Neuronal stem cell (in vitro differentiated cells): ENCODE results near the gene ABCA7.

Experiments used
- DNase-seq: peaks from one replicate; pipeline ENCODE4 v3.0.0-alpha.2; 2013; ENCODE audit warnings: low spot score
- H2AFZ ChIP-seq: one replicate; pipeline ENCODE4 v1.6.1; 2013; ENCODE audit warnings: mild to moderate bottlenecking, low read length, inconsistent platforms
- H2AK5ac ChIP-seq: 2 replicates; pipeline ENCODE4 v1.6.1; 2013; ENCODE audit warnings: low read depth, mild to moderate bottlenecking, inconsistent platforms, low read length, moderate library complexity, mixed read lengths
- H2BK120ac ChIP-seq: 2 replicates; pipeline ENCODE4 v1.6.1; 2013; ENCODE audit warnings: low read depth, mild to moderate bottlenecking, inconsistent platforms, low read length, moderate library complexity, mixed read lengths
- H2BK12ac ChIP-seq: one replicate; pipeline ENCODE4 v1.6.1; 2013; ENCODE audit warnings: low read length, inconsistent platforms
- H2BK15ac ChIP-seq: 2 replicates; pipeline ENCODE4 v1.6.1; 2013; ENCODE audit warnings: mild to moderate bottlenecking, low read length, inconsistent platforms, mixed read lengths
- H2BK5ac ChIP-seq: one replicate; pipeline ENCODE4 v1.6.1; 2013; ENCODE audit warnings: inconsistent platforms, mild to moderate bottlenecking, low read length, moderate library complexity
- H3K14ac ChIP-seq: one replicate; pipeline ENCODE4 v1.6.1; 2013; ENCODE audit warnings: low read length, inconsistent platforms
- H3K18ac ChIP-seq: 2 replicates; pipeline ENCODE4 v1.6.1; 2013; ENCODE audit warnings: low read length, inconsistent platforms
- H3K23ac ChIP-seq: 2 replicates; pipeline ENCODE4 v1.6.1; 2013; ENCODE audit warnings: low read depth, mild to moderate bottlenecking, mixed read lengths, low read length, inconsistent platforms; ENCODE audit not compliant: poor library complexity
- H3K27ac ChIP-seq: replicated peaks from 3 replicates; pipeline ENCODE4 v1.5.1; 2013; ENCODE audit warnings: low read length, inconsistent platforms
- H3K27me3 ChIP-seq, 3 experiments: 2 replicates each; pipeline ENCODE4 v1.6.1; 2013; ENCODE audit warnings: low read length in 3 of 3, mild to moderate bottlenecking in 2 of 3, inconsistent platforms in 1 of 3, low read depth in 1 of 3, mixed read lengths in 1 of 3, moderate library complexity in 1 of 3; ENCODE audit not compliant: control insufficient read depth in 3 of 3, insufficient read depth in 3 of 3
- H3K36me3 ChIP-seq, 2 donors: replicated peaks in 1 of 2; 2 replicates each; pipeline ENCODE4 v1.6.1; 2013; ENCODE audit warnings: low read length in 2 of 2; ENCODE audit not compliant: control insufficient read depth in 2 of 2, insufficient read depth in 2 of 2
- H3K4ac ChIP-seq: 2 replicates; pipeline ENCODE4 v1.6.1; 2013; ENCODE audit warnings: inconsistent platforms, mild to moderate bottlenecking, low read length, moderate library complexity
- H3K4me1 ChIP-seq, 2 donors: 1 replicate in 1 of 2; 2 replicates in 1 of 2; pipeline ENCODE4 v1.6.1; 2013; ENCODE audit warnings: low read length in 2 of 2, low read depth in 1 of 2; ENCODE audit not compliant: control insufficient read depth in 2 of 2, insufficient read depth in 1 of 2
- H3K4me2 ChIP-seq: one replicate; pipeline ENCODE4 v1.6.1; 2013; ENCODE audit warnings: mild to moderate bottlenecking, low read length, inconsistent platforms; ENCODE audit not compliant: insufficient read depth, poor library complexity, severe bottlenecking
- H3K4me3 ChIP-seq, 2 donors: 2 replicates each; pipeline ENCODE4 v1.5.1; 2013; ENCODE audit warnings: low read length in 2 of 2, mild to moderate bottlenecking in 2 of 2, inconsistent platforms in 1 of 2, moderate library complexity in 1 of 2
- H3K79me1 ChIP-seq: one replicate; pipeline ENCODE4 v1.6.1; 2013; ENCODE audit warnings: low read depth, mild to moderate bottlenecking, inconsistent platforms, low read length, moderate library complexity
- H3K9ac ChIP-seq: one replicate; pipeline ENCODE4 v1.6.1; 2013; ENCODE audit warnings: mild to moderate bottlenecking, low read depth, low read length, inconsistent platforms; ENCODE audit not compliant: poor library complexity
- H3K9me3 ChIP-seq, 2 donors: replicated peaks in 1 of 2; 2 replicates each; pipeline versions ENCODE3 to v1.6.1; 2013; ENCODE audit warnings: low read length in 2 of 2, mild to moderate bottlenecking in 2 of 2, inconsistent platforms in 1 of 2, low read depth in 1 of 2, mixed read lengths in 1 of 2, moderate library complexity in 1 of 2; ENCODE audit not compliant: control insufficient read depth in 2 of 2, insufficient read depth in 1 of 2
- H4K8ac ChIP-seq: one replicate; pipeline ENCODE4 v1.6.1; 2013; ENCODE audit warnings: low read depth, mild to moderate bottlenecking, inconsistent platforms, low read length, moderate library complexity
- H4K91ac ChIP-seq: one replicate; pipeline ENCODE4 v1.6.1; 2013; ENCODE audit warnings: low read length, low read depth, mild to moderate bottlenecking, inconsistent platforms; ENCODE audit not compliant: poor library complexity
- WGBS, 2 donors: extraction: QIAGEN DNeasy Blood & Tissue Kit; methylation state at CpG; one replicate each; pipeline ENCODE4 v1.1.7; 2013; ENCODE audit warnings: missing lambda C conversion rate in 2 of 2, mixed read lengths in 1 of 2; ENCODE audit not compliant: insufficient read length in 2 of 2, insufficient replicate concordance in 1 of 2; ENCODE audit errors: extremely low coverage in 2 of 2; 5-methylcytosine and 5-hydroxymethylcytosine counted together

The ABCA7 gene

DNA sequence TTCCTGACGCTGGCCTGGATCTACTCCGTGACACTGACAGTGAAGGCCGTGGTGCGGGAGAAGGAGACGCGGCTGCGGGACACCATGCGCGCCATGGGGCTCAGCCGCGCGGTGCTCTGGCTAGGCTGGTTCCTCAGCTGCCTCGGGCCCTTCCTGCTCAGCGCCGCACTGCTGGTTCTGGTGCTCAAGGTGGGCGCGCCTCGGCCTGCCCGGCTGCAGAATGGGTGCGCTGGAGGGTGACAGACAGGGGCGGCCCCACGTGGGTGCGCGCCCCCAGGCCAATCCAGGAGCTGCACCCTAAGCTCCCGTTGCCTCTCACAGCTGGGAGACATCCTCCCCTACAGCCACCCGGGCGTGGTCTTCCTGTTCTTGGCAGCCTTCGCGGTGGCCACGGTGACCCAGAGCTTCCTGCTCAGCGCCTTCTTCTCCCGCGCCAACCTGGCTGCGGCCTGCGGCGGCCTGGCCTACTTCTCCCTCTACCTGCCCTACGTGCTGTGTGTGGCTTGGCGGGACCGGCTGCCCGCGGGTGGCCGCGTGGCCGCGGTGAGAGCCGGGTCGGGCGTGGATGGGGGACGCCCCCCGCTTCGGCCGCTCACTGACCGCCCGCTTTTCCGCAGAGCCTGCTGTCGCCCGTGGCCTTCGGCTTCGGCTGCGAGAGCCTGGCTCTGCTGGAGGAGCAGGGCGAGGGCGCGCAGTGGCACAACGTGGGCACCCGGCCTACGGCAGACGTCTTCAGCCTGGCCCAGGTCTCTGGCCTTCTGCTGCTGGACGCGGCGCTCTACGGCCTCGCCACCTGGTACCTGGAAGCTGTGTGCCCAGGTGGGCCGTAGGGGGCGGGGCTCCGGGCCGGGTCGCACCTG is 7.2 kb downstream of the ABCA7 start:
- Histone ChIP-seq H3K4me2 (no peak overlapping the region), H2BK5ac (no peak overlapping the region), H2AK5ac (peak overlapping the region; percentile 97), H3K14ac (peak overlapping the region; percentile 82), H3K79me1 (peaks cover 2% of the 10 kb centered on the region), H3K27ac (no peak overlapping the region), H3K9me3 (peaks cover 0 to 3% of the 10 kb centered on the region in 2 donors), H3K4ac (peak overlapping the region; percentile 53), H4K8ac (no peak overlapping the region), H3K27me3 (no peaks in the 10 kb centered on the region), H3K4me3 (peak overlapping the region in 1 of 2 donors; percentile 8), H2AFZ (no peak overlapping the region), H3K9ac (peak overlapping the region; percentile 21), H3K36me3 (no peaks in the 10 kb centered on the region), H2BK120ac (no peak overlapping the region), H2BK12ac (peak overlapping the region; percentile 22), H3K4me1 (peaks cover 0 to 2% of the 10 kb centered on the region in 2 donors), H3K18ac (peak overlapping the region; percentile 57), H2BK15ac (no peak overlapping the region), H3K23ac (peak overlapping the region; percentile 65), H4K91ac (no peak overlapping the region)
- DNase-seq, result no peak
- no CpG with 5 or more reads among the region's 77 CpGs for WGBS, 2 donors

DNA sequence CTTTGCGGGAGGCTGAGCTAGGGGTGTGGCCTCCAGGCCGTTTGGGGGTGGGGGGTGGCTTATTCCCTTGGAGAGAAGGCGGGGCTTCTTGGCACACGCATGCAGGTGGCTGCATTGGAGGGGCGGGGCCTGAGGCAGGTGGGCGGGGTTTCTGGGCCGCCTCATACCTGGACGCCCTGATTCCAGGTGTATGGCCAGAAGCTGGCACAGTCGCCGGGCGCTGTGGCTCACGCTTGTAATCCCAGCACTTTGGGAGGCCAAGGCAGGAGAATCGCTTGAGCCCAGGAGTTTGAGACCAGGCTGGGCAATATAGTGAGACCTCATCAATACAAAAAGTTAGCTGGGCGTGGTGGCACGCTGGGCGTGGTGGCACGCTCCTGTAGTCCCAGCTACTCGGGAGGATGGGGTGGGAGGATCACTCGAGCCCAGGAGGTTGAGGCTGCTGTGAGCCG is 7.8 kb downstream of the ABCA7 start:
- no peak overlapping the region for H2BK15ac ChIP-seq
- H4K91ac ChIP-seq, result no peak overlapping the region
- H3K9ac ChIP-seq, result no peak overlapping the region
- no peak overlapping the region for H2BK5ac ChIP-seq
- no peak overlapping the region for H3K4me2 ChIP-seq
- H2BK12ac ChIP-seq, result peak overlapping the region; percentile 10
- no peak overlapping the region for H2AFZ ChIP-seq
- H3K4ac ChIP-seq, result no peak overlapping the region
- no peak overlapping the region for H3K18ac ChIP-seq
- H3K14ac ChIP-seq, result no peak overlapping the region
- peak overlapping the region; percentile 97 for H2AK5ac ChIP-seq
- no peak overlapping the region for H3K4me3 ChIP-seq
- no peak overlapping the region for H3K23ac ChIP-seq
- no peaks in the 10 kb centered on the region for H3K36me3 ChIP-seq
- no peak overlapping the region for H3K27ac ChIP-seq
- no peak overlapping the region for H4K8ac ChIP-seq
- H3K4me1 ChIP-seq, result peaks cover 0 to 2% of the 10 kb centered on the region in 2 donors
- peaks cover 0 to 3% of the 10 kb centered on the region in 2 donors for H3K9me3 ChIP-seq
- no peak for DNase-seq
- H3K27me3 ChIP-seq, result no peaks in the 10 kb centered on the region
- H2BK120ac ChIP-seq, result no peak overlapping the region
- no CpG with 5 or more reads among the region's 20 CpGs for WGBS, 2 donors
- H3K79me1 ChIP-seq, result peaks cover 2% of the 10 kb centered on the region

DNA sequence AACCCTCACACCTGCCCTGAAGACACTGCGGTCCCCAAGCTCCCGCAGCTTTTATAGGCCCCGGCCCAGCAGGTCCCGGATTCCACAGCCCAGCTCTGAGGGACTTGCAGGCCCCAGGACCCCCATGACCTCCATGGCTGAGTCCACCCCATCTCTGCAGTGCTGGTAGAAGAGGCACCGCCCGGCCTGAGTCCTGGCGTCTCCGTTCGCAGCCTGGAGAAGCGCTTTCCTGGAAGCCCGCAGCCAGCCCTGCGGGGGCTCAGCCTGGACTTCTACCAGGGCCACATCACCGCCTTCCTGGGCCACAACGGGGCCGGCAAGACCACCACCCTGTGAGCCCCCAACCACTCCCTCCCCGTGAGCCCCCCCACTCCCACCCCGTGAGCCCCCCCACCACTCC is 9.2 kb downstream of the ABCA7 start:
- H2AK5ac ChIP-seq, result no peak overlapping the region
- no peaks in the 10 kb centered on the region for H3K27me3 ChIP-seq
- no peak for DNase-seq
- H2BK15ac ChIP-seq, result no peak overlapping the region
- H3K9me3 ChIP-seq, result peaks cover 0 to 3% of the 10 kb centered on the region in 2 donors
- WGBS, 2 donors, result no CpG with 5 or more reads among the region's 17 CpGs
- no peak overlapping the region for H3K27ac ChIP-seq
- H4K8ac ChIP-seq, result no peak overlapping the region
- H2AFZ ChIP-seq, result no peak overlapping the region
- H3K4me2 ChIP-seq, result no peak overlapping the region
- H3K79me1 ChIP-seq, result peaks cover 2% of the 10 kb centered on the region
- H3K4me1 ChIP-seq, result peaks cover 0 to 2% of the 10 kb centered on the region in 2 donors
- H3K4ac ChIP-seq, result no peak overlapping the region
- H3K9ac ChIP-seq, result no peak overlapping the region
- no peak overlapping the region for H2BK120ac ChIP-seq
- H2BK5ac ChIP-seq, result no peak overlapping the region
- no peak overlapping the region for H3K23ac ChIP-seq
- no peak overlapping the region for H3K14ac ChIP-seq
- no peaks in the 10 kb centered on the region for H3K36me3 ChIP-seq
- no peak overlapping the region for H2BK12ac ChIP-seq
- no peak overlapping the region for H3K18ac ChIP-seq
- H3K4me3 ChIP-seq, result no peak overlapping the region
- H4K91ac ChIP-seq, result no peak overlapping the region

- no CpG with 5 or more reads among the region's 11 CpGs for WGBS, 2 donors
- H3K79me1 ChIP-seq, result peaks cover 2% of the 10 kb centered on the region
Measured at GRCh38 chr19:1049800-1050199, 9.9 kb downstream of the ABCA7 start.

More at GRCh38 chr19:1049800-1050199, 9.9 kb downstream of the ABCA7 start:
- H4K8ac ChIP-seq, result no peak overlapping the region
- no peak overlapping the region for H3K23ac ChIP-seq
- H2BK15ac ChIP-seq, result no peak overlapping the region
- no peak overlapping the region for H3K27ac ChIP-seq
- no peak overlapping the region for H4K91ac ChIP-seq
- no peak overlapping the region for H2BK12ac ChIP-seq
- H3K4me3 ChIP-seq, result no peak overlapping the region
- no peaks in the 10 kb centered on the region for H3K36me3 ChIP-seq
- no peak overlapping the region for H2BK120ac ChIP-seq
- H3K18ac ChIP-seq, result no peak overlapping the region
- H3K4me1 ChIP-seq, result peaks cover 0 to 2% of the 10 kb centered on the region in 2 donors
- H2BK5ac ChIP-seq, result no peak overlapping the region
- H3K4me2 ChIP-seq, result peak overlapping the region; percentile 2
- H3K4ac ChIP-seq, result no peak overlapping the region
- no peak overlapping the region for H3K14ac ChIP-seq
- no peak overlapping the region for H2AK5ac ChIP-seq
- H3K27me3 ChIP-seq, result no peaks in the 10 kb centered on the region
- no peak for DNase-seq
- H3K9ac ChIP-seq, result no peak overlapping the region
- H3K9me3 ChIP-seq, result peaks cover 0 to 5% of the 10 kb centered on the region in 2 donors
- H2AFZ ChIP-seq, result no peak overlapping the region
